Measurements from ENCODE around the gene MCOLN3. TPM values are rescaled to one million over a fixed set of nuclear protein-coding genes. Genes with fewer than 3 reads are reported as not detected.

The MCOLN3 gene
- total RNA-seq, 1 donor from 2014 or later = 0.75 TPM

GRCh38 chr1:85078903-85079302 is 30.6 kb upstream of the MCOLN3 start:
- no peaks in the 10 kb centered on the region for H3K27me3 Mint-ChIP-seq (ENCODE audit: low read depth, unreplicated experiment)
- peaks cover 12% of the 10 kb centered on the region for H3K36me3 Mint-ChIP-seq (ENCODE audit: low read depth, unreplicated experiment)
- Histone ChIP-seq H2AFZ (ENCODE audit: low read depth, low read length) (no peak overlapping the region), H3K9me3 (ENCODE audit: insufficient read depth, low read depth, low read length) (no peaks in the 10 kb centered on the region), H3K4me1 (ENCODE audit: insufficient read depth, low read length) (no peaks in the 10 kb centered on the region), H4K20me1 (ENCODE audit: insufficient read depth, low read length) (no peaks in the 10 kb centered on the region), H3K4me3 (ENCODE audit: insufficient read depth, low read depth, low read length) (no peak overlapping the region), H3K4me2 (ENCODE audit: low read length) (no peak overlapping the region), H3K36me3 (ENCODE audit: insufficient read depth, low read length) (no peaks in the 10 kb centered on the region), H3K27ac (ENCODE audit: low read depth, low read length) (no peak overlapping the region), H3K79me2 (ENCODE audit: insufficient read depth, low read length) (no peaks in the 10 kb centered on the region), H3K9ac (ENCODE audit: low read length) (no peak overlapping the region), H3K27me3 (ENCODE audit: insufficient read depth, low read length) (no peaks in the 10 kb centered on the region)
- H3K27ac Mint-ChIP-seq (ENCODE audit: unreplicated experiment) = no peak overlapping the region
- FAIRE-seq (no peak), DNase-seq (ENCODE audit: low read depth) (no peak)
- TF ChIP-seq CTCF (IDR thresholded peaks at IDR 0.05; ENCODE audit: insufficient read depth, low read depth, low read length) = no peak
- TF ChIP-seq EZH2 (IDR thresholded peaks at IDR 0.05; ENCODE audit: insufficient read depth, low read length) = no peak
- H3K9me3 Mint-ChIP-seq (ENCODE audit: unreplicated experiment) = peaks cover 2% of the 10 kb centered on the region
- no peaks in the 10 kb centered on the region for H3K4me1 Mint-ChIP-seq (ENCODE audit: low read depth, unreplicated experiment)
- no peak overlapping the region for H3K4me3 Mint-ChIP-seq (ENCODE audit: unreplicated experiment)

GRCh38 chr1:85074365-85074964 is 26.2 kb upstream of the MCOLN3 start:
- peaks cover 6% of the 10 kb centered on the region for H3K36me3 Mint-ChIP-seq (ENCODE audit: low read depth, unreplicated experiment)
- Histone ChIP-seq H3K9me3 (ENCODE audit: insufficient read depth, low read depth, low read length) (no peaks in the 10 kb centered on the region), H2AFZ (ENCODE audit: low read depth, low read length) (no peak overlapping the region), H3K27me3 (ENCODE audit: insufficient read depth, low read length) (no peaks in the 10 kb centered on the region), H3K79me2 (ENCODE audit: insufficient read depth, low read length) (no peaks in the 10 kb centered on the region), H3K9ac (ENCODE audit: low read length) (no peak overlapping the region), H3K4me3 (ENCODE audit: insufficient read depth, low read depth, low read length) (no peak overlapping the region), H3K36me3 (ENCODE audit: insufficient read depth, low read length) (no peaks in the 10 kb centered on the region), H3K4me2 (ENCODE audit: low read length) (no peak overlapping the region), H4K20me1 (ENCODE audit: insufficient read depth, low read length) (no peaks in the 10 kb centered on the region), H3K27ac (ENCODE audit: low read depth, low read length) (no peak overlapping the region), H3K4me1 (ENCODE audit: insufficient read depth, low read length) (no peaks in the 10 kb centered on the region)
- TF ChIP-seq CTCF (IDR thresholded peaks at IDR 0.05; ENCODE audit: insufficient read depth, low read depth, low read length) = no peak
- TF ChIP-seq EZH2 (IDR thresholded peaks at IDR 0.05; ENCODE audit: insufficient read depth, low read length) = no peak
- no peaks in the 10 kb centered on the region for H3K27me3 Mint-ChIP-seq (ENCODE audit: low read depth, unreplicated experiment)
- DNase-seq (ENCODE audit: low read depth) = no peak
- no peak for FAIRE-seq
- H3K9me3 Mint-ChIP-seq (ENCODE audit: unreplicated experiment) = peaks cover 3% of the 10 kb centered on the region
- H3K4me1 Mint-ChIP-seq (ENCODE audit: low read depth, unreplicated experiment) = no peaks in the 10 kb centered on the region
- H3K27ac Mint-ChIP-seq (ENCODE audit: unreplicated experiment) = no peak overlapping the region
- no peak overlapping the region for H3K4me3 Mint-ChIP-seq (ENCODE audit: unreplicated experiment)

GRCh38 chr1:85070972-85071492 is 22.7 kb upstream of the MCOLN3 start:
- H3K27me3 Mint-ChIP-seq (ENCODE audit: low read depth, unreplicated experiment) = no peaks in the 10 kb centered on the region
- Histone ChIP-seq H3K79me2 (ENCODE audit: insufficient read depth, low read length) (no peaks in the 10 kb centered on the region), H3K9ac (ENCODE audit: low read length) (no peak overlapping the region), H3K4me1 (ENCODE audit: insufficient read depth, low read length) (no peaks in the 10 kb centered on the region), H3K27ac (ENCODE audit: low read depth, low read length) (no peak overlapping the region), H3K4me2 (ENCODE audit: low read length) (no peak overlapping the region), H3K9me3 (ENCODE audit: insufficient read depth, low read depth, low read length) (no peaks in the 10 kb centered on the region), H3K4me3 (ENCODE audit: insufficient read depth, low read depth, low read length) (no peak overlapping the region), H2AFZ (ENCODE audit: low read depth, low read length) (no peak overlapping the region), H3K27me3 (ENCODE audit: insufficient read depth, low read length) (no peaks in the 10 kb centered on the region), H4K20me1 (ENCODE audit: insufficient read depth, low read length) (no peaks in the 10 kb centered on the region), H3K36me3 (ENCODE audit: insufficient read depth, low read length) (no peaks in the 10 kb centered on the region)
- no peaks in the 10 kb centered on the region for H3K4me1 Mint-ChIP-seq (ENCODE audit: low read depth, unreplicated experiment)
- DNase-seq (ENCODE audit: low read depth) = no peak
- peak; percentile 23 for FAIRE-seq
- peaks cover 6% of the 10 kb centered on the region for H3K36me3 Mint-ChIP-seq (ENCODE audit: low read depth, unreplicated experiment)
- no peak overlapping the region for H3K4me3 Mint-ChIP-seq (ENCODE audit: unreplicated experiment)
- peaks cover 3% of the 10 kb centered on the region for H3K9me3 Mint-ChIP-seq (ENCODE audit: unreplicated experiment)
- no peak overlapping the region for H3K27ac Mint-ChIP-seq (ENCODE audit: unreplicated experiment)
- TF ChIP-seq CTCF (IDR thresholded peaks at IDR 0.05; ENCODE audit: insufficient read depth, low read depth, low read length) = no peak

Data from astrocyte (in vitro differentiated cells and primary cell).